HepG2 (cell line): Measurements from ENCODE around the gene GLG1. TPM values are rescaled to one million over a fixed set of nuclear protein-coding genes. Genes with fewer than 3 reads are reported as not detected.

Experiments used
- AGO2 ChIP-seq: fragments of 200-400 bp; formaldehyde crosslinking; optimal IDR thresholded peaks from 2 replicates; pipeline ENCODE3; 2017; ENCODE audit warnings: mild to moderate bottlenecking, low read depth, low read length, moderate library complexity
- CEBPZ ChIP-seq: IDR thresholded peaks from 2 replicates; pipeline ENCODE4 v1.6.1; 2012; ENCODE audit warnings: low read length, improper control_type of control experiment
- CHCHD3 ChIP-seq: sonication (generic); formaldehyde crosslinking; IDR thresholded peaks from 2 replicates; pipeline ENCODE4 v1.8.0; 2022; ENCODE audit warnings: mild to moderate bottlenecking, missing genetic modification reagents, moderate library complexity
- ERF ChIP-seq: IDR thresholded peaks from 2 replicates; pipeline ENCODE4 v1.6.1; 2018; ENCODE audit warnings: missing biosample characterization, missing genetic modification reagents
- FIP1L1 ChIP-seq: fragments of 200-400 bp; formaldehyde crosslinking; IDR thresholded peaks from 2 replicates; pipeline ENCODE4 v1.6.1; 2018; ENCODE audit warnings: low read depth, mild to moderate bottlenecking, low read length, moderate library complexity, borderline replicate concordance; ENCODE audit not compliant: insufficient read depth
- GLMP ChIP-seq: sonication (generic); formaldehyde crosslinking; IDR thresholded peaks from 2 replicates; pipeline ENCODE4 v1.9.0; 2021; ENCODE audit warnings: missing genetic modification reagents, mild to moderate bottlenecking, borderline replicate concordance
- MIXL1 ChIP-seq: IDR thresholded peaks from 2 replicates; pipeline ENCODE4 v1.6.1; 2016
- NCOA2 ChIP-seq: sonication (generic); formaldehyde crosslinking; IDR thresholded peaks from 2 replicates; pipeline ENCODE4 v1.8.0; 2022; ENCODE audit warnings: inconsistent platforms
- NR2C2 ChIP-seq: sonication (generic); formaldehyde crosslinking; IDR thresholded peaks from 2 replicates; pipeline ENCODE4 v1.4.0; 2020; ENCODE audit warnings: missing genetic modification reagents, mild to moderate bottlenecking, moderate library complexity, borderline replicate concordance
- PAX8 ChIP-seq: sonication (generic); formaldehyde crosslinking; IDR thresholded peaks from 2 replicates; pipeline ENCODE4 v1.8.0; 2022; ENCODE audit warnings: mild to moderate bottlenecking, missing genetic modification reagents, borderline replicate concordance
- PREB ChIP-seq: sonication (generic); formaldehyde crosslinking; IDR thresholded peaks from 2 replicates; pipeline ENCODE4 v1.4.0; 2020; ENCODE audit warnings: missing genetic modification reagents
- TMF1 ChIP-seq: sonication (generic); formaldehyde crosslinking; IDR thresholded peaks from 2 replicates; pipeline ENCODE4 v1.8.1; 2022; ENCODE audit warnings: low read depth, missing genetic modification reagents
- ZFAT ChIP-seq: sonication (generic); formaldehyde crosslinking; conservative IDR thresholded peaks from 2 replicates; pipeline ENCODE4 v1.8.1; 2023; ENCODE audit warnings: missing genetic modification reagents, inconsistent platforms
- ZNF33A ChIP-seq: sonication (generic); formaldehyde crosslinking; IDR thresholded peaks from 2 replicates; pipeline ENCODE4 v1.5.1; 2020; ENCODE audit warnings: missing genetic modification reagents, mild to moderate bottlenecking, moderate library complexity, borderline replicate concordance
- ZNF724P ChIP-seq: sonication (generic); formaldehyde crosslinking; IDR thresholded peaks from 2 replicates; pipeline ENCODE4 v1.8.0; 2022; ENCODE audit warnings: missing genetic modification reagents, borderline replicate concordance
- ZNF740 ChIP-seq: sonication (generic); formaldehyde crosslinking; IDR thresholded peaks from 2 replicates; pipeline ENCODE4 v1.4.0; 2020; ENCODE audit warnings: missing genetic modification reagents
- ZNF772 ChIP-seq: sonication (generic); formaldehyde crosslinking; IDR thresholded peaks from 2 replicates; pipeline ENCODE4 v1.5.0; 2020; ENCODE audit warnings: mild to moderate bottlenecking, missing genetic modification reagents
- ZNF850 ChIP-seq: sonication (generic); formaldehyde crosslinking; conservative IDR thresholded peaks from 2 replicates; pipeline ENCODE4 v1.9.0; 2021; ENCODE audit warnings: mild to moderate bottlenecking, missing genetic modification reagents
- polyA plus RNA-seq, 8 experiments: library from polyadenylated mRNA; depleted of rRNA in 3 of 8; stranded (reverse) in 7 of 8; unstranded in 1 of 8; fragments of >200 nt; fragmentation: Illumina TruSeq in 4 of 8; extraction: Trizol in 4 of 8; gene quantifications; 2 replicates each; pipeline versions ENCODE4 v1.2.1 to v1.2.3, GENCODE V29; 2011 to 2016; ENCODE audit warnings: low read depth in 4 of 8, missing spikeins in 1 of 8, mixed read lengths in 1 of 8; ENCODE audit not compliant: insufficient read depth in 1 of 8
- total RNA-seq, 5 experiments: library from RNA; depleted of rRNA; stranded (reverse); fragments of >200 nt; fragmentation: Illumina TruSeq; extraction: Trizol; gene quantifications; 2 replicates each; pipeline ENCODE4 v1.2.3, GENCODE V29; 2016; ENCODE audit warnings: low read depth in 1 of 5

GLG1 gene
- total and polyA plus RNA-seq, 2 of the 13 experiments (the other 11 are each of a cell fraction or from before 2014, with no cell fraction given): 87.7 to 141 TPM

- no peak for TF ChIP-seq PREB (CRISPR knock-in tag)
- peak; percentile 82 for TF ChIP-seq NR2C2 (CRISPR knock-in tag)
- no peak for TF ChIP-seq ZNF724P (CRISPR knock-in tag)
- no peak for TF ChIP-seq ZNF740 (CRISPR knock-in tag)
- no peak for TF ChIP-seq ZFAT (CRISPR knock-in tag)
- 0 out of 2 replicates have a peak, but pooled peaks have one; percentile 50 for TF ChIP-seq ZNF33A
- peak; percentile 52 for TF ChIP-seq NCOA2 (CRISPR knock-in tag)
- TF ChIP-seq ZNF772: 0 out of 2 replicates have a peak, but pooled peaks have one; percentile 31
- 0 out of 2 replicates have a peak, but pooled peaks have one; percentile 38 for TF ChIP-seq ZNF850 (CRISPR knock-in tag)
- peak; percentile 82 for TF ChIP-seq MIXL1 (CRISPR knock-in tag)
- TF ChIP-seq CEBPZ: no peak
- no peak for TF ChIP-seq AGO2
- TF ChIP-seq TMF1 (CRISPR knock-in tag): no peak
- no peak for TF ChIP-seq PAX8 (CRISPR knock-in tag)
- TF ChIP-seq GLMP: no peak
- no peak for TF ChIP-seq FIP1L1
- TF ChIP-seq ERF (CRISPR knock-in tag): peak; percentile 70
- TF ChIP-seq CHCHD3 (CRISPR knock-in tag): no peak
Measured at GRCh38 chr16:74570412-74571301, 36.3 kb downstream of the GLG1 start (continued).
